Measurements from ENCODE around the gene SIPA1L3.

DNA sequence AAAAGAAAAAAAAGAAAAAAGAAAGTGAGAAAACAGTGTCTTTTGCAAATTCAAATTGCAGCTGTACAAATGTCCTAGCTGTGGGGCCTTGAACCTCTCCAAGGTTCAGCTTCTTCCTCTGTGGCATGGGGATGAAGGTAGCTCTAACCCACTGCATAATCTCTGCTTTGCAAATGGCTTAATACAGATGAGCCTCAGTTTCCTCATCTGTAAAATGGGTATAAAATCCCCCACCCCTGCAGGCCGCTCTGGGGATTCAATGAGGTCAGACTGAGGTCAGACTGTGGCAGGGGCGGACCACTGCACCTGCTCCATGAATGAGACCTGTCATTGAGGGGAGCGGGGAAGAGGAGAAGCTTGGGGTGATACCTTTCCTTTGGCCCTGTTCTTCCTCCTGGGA, 311.2 kb downstream of the SIPA1L3 start:
- TF ChIP-seq SIN3A (IDR thresholded peaks at IDR 0.05; ENCODE audit: borderline replicate concordance, insufficient read depth, low read depth, low read length): no peak
- TF ChIP-seq CTCF (IDR thresholded peaks at IDR 0.05): no peak

Data from Panc1 (cell line).